Left lung (tissue), 10 donors: ENCODE data around the gene PDE4B. TPM values are rescaled to one million over a fixed set of nuclear protein-coding genes. Genes with fewer than 3 reads are reported as not detected.
A peak's percentile ranks its signal among the peaks of the same experiment; 100 is the strongest.

Source experiments
- ATAC-seq: fragments of 200-7000 bp; cut with Tn5 transposase; one replicate; pipeline ENCODE4 v1.9.1; 2020; ENCODE audit warnings: moderate library complexity
- DNase-seq, 4 donors: peaks; one replicate each; pipeline ENCODE4 v3.0.0-alpha.2; 2013 to 2020
- H3K27ac ChIP-seq, 2 donors: fragments of 200-600 bp; sonication (generic) in 1 of 2; one replicate each; pipeline versions ENCODE4 v1.5.0 to v1.8.0; 2020 to 2021
- H3K27me3 ChIP-seq, 2 donors: fragments of 200-600 bp; sonication (generic) in 1 of 2; one replicate each; pipeline versions ENCODE4 v1.5.0 to v1.8.0; 2020 to 2021
- H3K36me3 ChIP-seq, 2 donors: fragments of 200-600 bp; sonication (generic) in 1 of 2; one replicate each; pipeline versions ENCODE4 v1.5.0 to v1.8.0; 2020 to 2021
- H3K4me1 ChIP-seq, 2 donors: fragments of 200-600 bp; one replicate each; pipeline ENCODE4 v1.8.0; 2021
- H3K4me3 ChIP-seq, 2 donors: fragments of 200-600 bp; sonication (generic) in 1 of 2; one replicate each; pipeline versions ENCODE4 v1.5.0 to v1.8.0; 2020 to 2021; ENCODE audit warnings: mild to moderate bottlenecking in 1 of 2
- H3K9me3 ChIP-seq, 2 donors: fragments of 200-600 bp; sonication (generic) in 1 of 2; one replicate each; pipeline versions ENCODE4 v1.5.0 to v1.8.0; 2020 to 2021
- intact Hi-C, 2 donors: fragments of 100-400 bp; cut with DNase I; formaldehyde crosslinking; loops; one replicate each; pipeline versions ENCODE4 v1.11.2 to v1.14.2; 2022
- polyA plus RNA-seq, 6 donors: library from polyadenylated mRNA; unstranded; fragments of 120-200 nt; gene quantifications; one replicate each; pipeline ENCODE4 v1.2.1, GENCODE V29; 2013; ENCODE audit not compliant: insufficient read length in 6 of 6
- total RNA-seq, 2 donors: library from RNA; stranded (reverse); fragmentation: NEBNext Ultra II Directional; extraction: Animal tissue kit (Norgen Biotek cat#: 25700); gene quantifications; one replicate each; pipeline ENCODE4 v1.2.1, GENCODE V29; 2021
- TF ChIP-seq, protein P1 (sequence below), 2 donors: fragments of 200-600 bp; sonication (generic) in 1 of 2; IDR thresholded peaks; one replicate each; pipeline versions ENCODE4 v1.5.0 to v1.8.0; 2021; ENCODE audit warnings: antibody characterized with exemption in 2 of 2
- donor health status: DM: no; HTN: yes; CAD: no.
- donor health status: DM: no; HTN: no; CAD: no.

PDE4B gene
- total and polyA plus RNA-seq, 8 donors = 8.6 to 50.7 (median 19.2) TPM

GRCh38 chr1:66393586-66394287 lies 601.0 kb downstream of the PDE4B start:
- Histone ChIP-seq H3K36me3 (no peaks in the 10 kb centered on the region), H3K4me3 (no peak overlapping the region), H3K9me3 (peaks cover 0 to 6% of the 10 kb centered on the region in 2 donors), H3K27ac (peak overlapping the region in 1 of 2 donors; percentile 80), H3K27me3 (no peaks in the 10 kb centered on the region), H3K4me1 (peaks cover 0 to 47% of the 10 kb centered on the region in 2 donors)
- TF ChIP-seq, protein P1, sequence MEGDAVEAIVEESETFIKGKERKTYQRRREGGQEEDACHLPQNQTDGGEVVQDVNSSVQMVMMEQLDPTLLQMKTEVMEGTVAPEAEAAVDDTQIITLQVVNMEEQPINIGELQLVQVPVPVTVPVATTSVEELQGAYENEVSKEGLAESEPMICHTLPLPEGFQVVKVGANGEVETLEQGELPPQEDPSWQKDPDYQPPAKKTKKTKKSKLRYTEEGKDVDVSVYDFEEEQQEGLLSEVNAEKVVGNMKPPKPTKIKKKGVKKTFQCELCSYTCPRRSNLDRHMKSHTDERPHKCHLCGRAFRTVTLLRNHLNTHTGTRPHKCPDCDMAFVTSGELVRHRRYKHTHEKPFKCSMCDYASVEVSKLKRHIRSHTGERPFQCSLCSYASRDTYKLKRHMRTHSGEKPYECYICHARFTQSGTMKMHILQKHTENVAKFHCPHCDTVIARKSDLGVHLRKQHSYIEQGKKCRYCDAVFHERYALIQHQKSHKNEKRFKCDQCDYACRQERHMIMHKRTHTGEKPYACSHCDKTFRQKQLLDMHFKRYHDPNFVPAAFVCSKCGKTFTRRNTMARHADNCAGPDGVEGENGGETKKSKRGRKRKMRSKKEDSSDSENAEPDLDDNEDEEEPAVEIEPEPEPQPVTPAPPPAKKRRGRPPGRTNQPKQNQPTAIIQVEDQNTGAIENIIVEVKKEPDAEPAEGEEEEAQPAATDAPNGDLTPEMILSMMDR (IDR thresholded peaks at IDR 0.05) = no peak
- DNase-seq (peak in 1 of 4 donors; percentile 54), ATAC-seq (peak; percentile 48)
- intact Hi-C loops = no loop called here

GRCh38 chr1:66394603-66395002 lies 601.9 kb downstream of the PDE4B start:
- Histone ChIP-seq H3K36me3 (no peaks in the 10 kb centered on the region), H3K4me1 (peaks cover 0 to 47% of the 10 kb centered on the region in 2 donors), H3K4me3 (no peak overlapping the region), H3K27me3 (no peaks in the 10 kb centered on the region), H3K9me3 (peaks cover 0 to 3% of the 10 kb centered on the region in 2 donors), H3K27ac (peak overlapping the region in 1 of 2 donors; percentile 80)
- TF ChIP-seq, protein P1 (IDR thresholded peaks at IDR 0.05) = no peak
- DNase-seq (no peak), ATAC-seq (no peak)
- intact Hi-C loops = no loop called here

DNA sequence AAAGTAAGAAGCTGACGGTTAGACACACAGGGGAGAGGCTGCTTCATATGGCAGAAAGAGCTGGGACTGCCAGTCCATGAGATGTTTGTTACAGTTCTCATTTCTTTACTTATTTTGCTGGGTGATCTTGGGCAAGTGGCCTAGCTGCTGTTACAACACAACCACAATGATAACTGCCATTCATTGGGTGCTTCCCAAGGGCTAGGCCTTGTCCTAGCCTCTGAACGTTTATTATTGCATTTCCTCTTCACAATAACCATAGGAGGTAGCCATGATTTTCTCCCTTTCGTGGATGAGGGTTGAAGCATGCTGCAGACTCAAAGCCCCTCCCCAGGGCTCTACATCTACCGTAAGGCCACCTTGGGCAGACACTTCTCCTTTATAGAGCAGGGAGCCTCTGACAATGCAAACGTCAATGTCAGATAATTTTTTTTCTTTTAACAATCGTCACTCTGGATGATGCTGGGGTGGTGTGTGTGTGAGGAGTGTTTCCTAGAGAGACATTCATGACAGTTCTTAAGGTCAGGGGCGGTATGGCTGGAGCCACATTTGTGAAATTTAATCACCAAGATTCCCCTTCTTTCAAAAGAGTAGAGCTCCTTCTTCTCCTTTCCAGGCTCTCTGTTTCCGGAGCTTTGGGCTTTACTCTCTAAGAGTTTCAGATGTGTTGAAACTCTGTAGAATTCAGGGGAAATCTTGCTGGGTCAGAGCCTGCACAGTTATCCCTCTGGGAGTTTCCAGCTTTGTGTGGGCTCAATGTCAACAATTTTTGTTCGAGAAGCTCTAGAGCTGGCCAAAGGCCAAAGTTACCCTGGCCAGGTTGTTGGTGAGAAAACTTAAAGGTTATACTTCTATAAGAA lies 602.7 kb downstream of the PDE4B start:
- ATAC-seq (peak; percentile 70), DNase-seq (no peak)
- Histone ChIP-seq H3K27ac (peak overlapping the region; percentile 11 to 80), H3K4me3 (no peak overlapping the region), H3K27me3 (no peaks in the 10 kb centered on the region), H3K4me1 (peaks cover 0 to 47% of the 10 kb centered on the region in 2 donors), H3K36me3 (no peaks in the 10 kb centered on the region), H3K9me3 (no peaks in the 10 kb centered on the region)
- intact Hi-C loops = no loop called here
- TF ChIP-seq, protein P1 (IDR thresholded peaks at IDR 0.05) = no peak

GRCh38 chr1:66396212-66396890 lies 603.7 kb downstream of the PDE4B start:
- Histone ChIP-seq H3K4me3 (no peak overlapping the region), H3K36me3 (no peaks in the 10 kb centered on the region), H3K27me3 (no peaks in the 10 kb centered on the region), H3K27ac (peak overlapping the region; percentile 11 to 80), H3K4me1 (peaks cover 0 to 47% of the 10 kb centered on the region in 2 donors), H3K9me3 (no peaks in the 10 kb centered on the region)
- no peak for DNase-seq
- TF ChIP-seq, protein P1 (IDR thresholded peaks at IDR 0.05) = no peak
- ATAC-seq = peak; percentile 53
- intact Hi-C loops = no loop called here
